ENCODE data around the gene MTUS2. TPM values are rescaled to one million over a fixed set of nuclear protein-coding genes. Genes with fewer than 3 reads are reported as not detected.

The MTUS2 gene
- total RNA-seq, 1 experiment from 2014 or later: 0.35 TPM

- no peak overlapping the region for H3K27ac ChIP-seq (ENCODE audit: insufficient read length, low read depth, low read length)
- whole genome bisulfite sequencing (ENCODE audit: extremely low coverage, insufficient read length, low lambda C conversion rate): no CpG with 5 or more reads among the region's 5 CpGs
- H4K5ac ChIP-seq (ENCODE audit: insufficient read length, low read depth, low read length): no peak overlapping the region
- no peak overlapping the region for H2AFZ ChIP-seq (ENCODE audit: low read length)
- Mint-ChIP-seq H3K4me1 (peaks cover 0 to 7% of the 10 kb centered on the region in 2 experiments; a peak in 2 of 4 replicates), H3K36me3 (ENCODE audit: insufficient read depth in 1 of 3, low read depth in 3 of 3) (peaks cover 0 to 3% (median 0%) of the 10 kb centered on the region in 3 experiments; a peak in 1 of 7 replicates), H3K9me3 (peaks cover 0 to 3% of the 10 kb centered on the region in 2 experiments; a peak in 2 of 5 replicates), H3K27me3 (ENCODE audit: low read depth) (peaks cover 6% of the 10 kb centered on the region), H3K27ac (no peak overlapping the region), H3K4me3 (no peak overlapping the region)
- TF ChIP-seq CTCF (conservative IDR thresholded peaks at IDR 0.05): no peak
- H3K56ac ChIP-seq (ENCODE audit: insufficient read length, low read depth, low read length): no peak overlapping the region
- H4K91ac ChIP-seq (ENCODE audit: insufficient read length, low read depth, low read length): no peak overlapping the region
- no peak for DNase-seq
- no peak overlapping the region for H3K9ac ChIP-seq (ENCODE audit: extremely low read depth, insufficient read length, low read length)
- no peaks in the 10 kb centered on the region for H3K27me3 ChIP-seq (ENCODE audit: insufficient read depth, low read length)
- no peak overlapping the region for H3K18ac ChIP-seq (ENCODE audit: insufficient read length, low read depth, low read length)
- H4K8ac ChIP-seq (replicated peaks; ENCODE audit: insufficient read length, low read depth, low read length): no peak overlapping the region
- H2BK120ac ChIP-seq (ENCODE audit: low read depth, low read length, poor library complexity, severe bottlenecking): no peak overlapping the region
- H3K4me2 ChIP-seq (ENCODE audit: insufficient read depth, insufficient read length, low read length): no peak overlapping the region
- no peak overlapping the region for H2BK15ac ChIP-seq (ENCODE audit: low read depth, low read length)
- H3T11ph ChIP-seq (ENCODE audit: low read length): no peak overlapping the region
- no peak overlapping the region for H2BK5ac ChIP-seq (ENCODE audit: insufficient read length, low read length)
- no peaks in the 10 kb centered on the region for H4K20me1 ChIP-seq (ENCODE audit: control insufficient read depth, insufficient read depth, insufficient read length)
- H2BK20ac ChIP-seq (ENCODE audit: low read depth, low read length, poor library complexity, severe bottlenecking): no peak overlapping the region
- H3K4me1 ChIP-seq (ENCODE audit: insufficient read depth, low read length): no peaks in the 10 kb centered on the region
- no peak overlapping the region for H3K23ac ChIP-seq (ENCODE audit: insufficient read length, low read depth, low read length)
- no peak overlapping the region for H3K4ac ChIP-seq (ENCODE audit: low read depth, low read length)
- H3K79me2 ChIP-seq (ENCODE audit: insufficient read depth, low read length): no peaks in the 10 kb centered on the region
- H2BK12ac ChIP-seq (ENCODE audit: insufficient read length, low read depth, low read length): no peak overlapping the region
- no peaks in the 10 kb centered on the region for H3K79me1 ChIP-seq (ENCODE audit: insufficient read depth, low read depth, low read length, poor library complexity, severe bottlenecking)
- H3K23me2 ChIP-seq (ENCODE audit: insufficient read length, low read depth, low read length, poor library complexity, severe bottlenecking): no peaks in the 10 kb centered on the region
- H2AK5ac ChIP-seq (ENCODE audit: insufficient read length, low read length): no peak overlapping the region
- no peaks in the 10 kb centered on the region for H3K9me3 ChIP-seq (ENCODE audit: control insufficient read depth, low read depth, low read length)
- no peak overlapping the region for H3K14ac ChIP-seq (ENCODE audit: insufficient read depth, low read length)
These were observed 208.7 kb downstream of the MTUS2 start for GRCh38 chr13:29028868-29029267.

Data from H9 (cell line).